ENCODE data around the gene KRTAP5-2. TPM values are rescaled to one million over a fixed set of nuclear protein-coding genes. Genes with fewer than 3 reads are reported as not detected.

KRTAP5-2 gene
- total RNA-seq, 1 experiment from 2014 or later, result not detected

DNA sequence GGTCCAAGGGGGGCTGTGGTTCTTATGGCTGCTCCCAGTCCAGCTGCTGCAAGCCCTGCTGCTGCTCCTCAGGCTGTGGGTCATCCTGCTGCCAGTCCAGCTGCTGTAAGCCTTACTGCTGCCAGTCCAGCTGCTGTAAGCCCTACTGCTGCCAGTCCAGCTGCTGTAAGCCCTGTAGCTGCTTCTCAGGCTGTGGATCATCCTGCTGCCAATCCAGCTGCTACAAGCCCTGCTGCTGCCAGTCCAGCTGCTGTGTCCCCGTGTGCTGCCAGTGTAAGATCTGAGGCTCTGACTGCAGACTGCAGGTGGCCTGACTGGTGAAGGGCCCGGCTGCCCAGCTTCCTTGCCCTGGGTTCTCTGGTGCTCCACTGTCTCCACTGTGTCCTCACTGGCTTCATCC is 32.2 kb upstream of the KRTAP5-2 start:
- intact Hi-C loops (cut with micrococcal nuclease; ENCODE audit: unreplicated experiment), result no loop called here
- H3K4me1 Mint-ChIP-seq (ENCODE audit: low read depth, unreplicated experiment), result no peaks in the 10 kb centered on the region
- CTCF ChIA-PET, result interaction anchor here (0.5 to 1.8 kb wide), 2 partner anchors 11 to 466 kb away, joined by 3 to 4 read pairs; no protein-coding TSS in a partner anchor

DNA sequence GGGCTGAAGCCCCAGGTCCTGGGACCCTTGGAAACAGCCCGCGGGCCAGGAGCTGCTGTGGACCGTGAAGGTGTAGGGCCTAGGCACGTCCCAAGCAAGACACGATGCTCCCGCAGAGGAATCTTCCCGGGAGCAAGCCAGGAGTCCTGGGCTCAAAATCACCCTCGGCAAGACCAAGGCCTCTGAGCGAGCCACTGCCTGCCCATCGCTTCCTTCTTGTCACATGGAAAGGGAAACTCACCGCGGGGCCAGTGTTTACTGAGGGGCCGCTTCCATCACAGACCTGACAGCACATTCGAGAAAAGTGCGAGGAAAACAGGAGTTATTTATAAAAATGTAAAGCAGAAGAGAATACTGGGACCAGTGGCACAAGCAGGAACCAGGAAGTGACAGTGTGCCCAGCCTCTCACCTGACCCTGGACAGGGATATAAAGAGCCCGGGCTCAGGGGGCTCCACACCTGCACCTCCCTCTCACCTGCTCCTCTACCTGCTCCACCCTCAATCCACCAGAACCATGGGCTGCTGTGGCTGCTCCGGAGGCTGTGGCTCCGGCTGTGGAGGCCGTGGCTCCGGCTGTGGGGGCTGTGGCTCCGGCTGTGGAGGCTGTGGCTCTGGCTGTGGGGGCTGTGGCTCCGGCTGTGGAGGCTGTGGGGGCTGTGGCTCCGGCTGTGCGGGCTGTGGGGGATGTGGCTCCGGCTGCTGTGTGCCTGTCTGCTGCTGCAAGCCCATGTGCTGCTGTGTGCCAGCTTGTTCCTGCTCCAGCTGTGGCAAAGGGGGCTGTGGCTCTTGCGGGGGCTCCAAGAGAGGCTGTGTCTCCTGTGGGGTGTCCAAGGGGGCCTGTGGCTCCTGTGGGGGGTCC is 31.5 kb upstream of the KRTAP5-2 start, which contains the start of gene KRTAP5-5:
Gene KRTAP5-5, plus strand, starts transcription at position 450 of the 860 bp plus-strand sequence. Its CDS starts 66 bp downstream, at position 516.
- Mint-ChIP-seq H3K27me3 (ENCODE audit: unreplicated experiment) (peaks cover 82% of the 10 kb centered on the region), H3K9me3 (ENCODE audit: low read depth, unreplicated experiment) (no peaks in the 10 kb centered on the region), H3K36me3 (ENCODE audit: insufficient read depth, unreplicated experiment) (no peaks in the 10 kb centered on the region), H3K27ac (ENCODE audit: unreplicated experiment) (no peak within 1 kb of the TSS), H3K4me1 (ENCODE audit: low read depth, unreplicated experiment) (no peaks in the 10 kb centered on the region), H3K4me3 (ENCODE audit: low read depth, unreplicated experiment) (no peak within 1 kb of the TSS)
- no peak for DNase-seq
- no TSS peak for BruUV-seq (replicated peaks)
- TF ChIP-seq, protein P1, sequence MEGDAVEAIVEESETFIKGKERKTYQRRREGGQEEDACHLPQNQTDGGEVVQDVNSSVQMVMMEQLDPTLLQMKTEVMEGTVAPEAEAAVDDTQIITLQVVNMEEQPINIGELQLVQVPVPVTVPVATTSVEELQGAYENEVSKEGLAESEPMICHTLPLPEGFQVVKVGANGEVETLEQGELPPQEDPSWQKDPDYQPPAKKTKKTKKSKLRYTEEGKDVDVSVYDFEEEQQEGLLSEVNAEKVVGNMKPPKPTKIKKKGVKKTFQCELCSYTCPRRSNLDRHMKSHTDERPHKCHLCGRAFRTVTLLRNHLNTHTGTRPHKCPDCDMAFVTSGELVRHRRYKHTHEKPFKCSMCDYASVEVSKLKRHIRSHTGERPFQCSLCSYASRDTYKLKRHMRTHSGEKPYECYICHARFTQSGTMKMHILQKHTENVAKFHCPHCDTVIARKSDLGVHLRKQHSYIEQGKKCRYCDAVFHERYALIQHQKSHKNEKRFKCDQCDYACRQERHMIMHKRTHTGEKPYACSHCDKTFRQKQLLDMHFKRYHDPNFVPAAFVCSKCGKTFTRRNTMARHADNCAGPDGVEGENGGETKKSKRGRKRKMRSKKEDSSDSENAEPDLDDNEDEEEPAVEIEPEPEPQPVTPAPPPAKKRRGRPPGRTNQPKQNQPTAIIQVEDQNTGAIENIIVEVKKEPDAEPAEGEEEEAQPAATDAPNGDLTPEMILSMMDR (IDR thresholded peaks at IDR 0.05; ENCODE audit: unreplicated experiment), result no peak
- CTCF ChIA-PET, result no interaction called here
- intact Hi-C loops (cut with micrococcal nuclease; ENCODE audit: unreplicated experiment), result no loop called here

More for the DNA sequence above, 32.2 kb upstream of the KRTAP5-2 start:
- H3K4me3 Mint-ChIP-seq (ENCODE audit: low read depth, unreplicated experiment), result no peak overlapping the region
- TF ChIP-seq, protein P1 (IDR thresholded peaks at IDR 0.05; ENCODE audit: unreplicated experiment), result no peak
- no peak overlapping the region for H3K27ac Mint-ChIP-seq (ENCODE audit: unreplicated experiment)
- H3K36me3 Mint-ChIP-seq (ENCODE audit: insufficient read depth, unreplicated experiment), result no peaks in the 10 kb centered on the region
- DNase-seq, result no peak
- no TSS peak for BruUV-seq (replicated peaks)
- peaks cover 82% of the 10 kb centered on the region for H3K27me3 Mint-ChIP-seq (ENCODE audit: unreplicated experiment)
- H3K9me3 Mint-ChIP-seq (ENCODE audit: low read depth, unreplicated experiment), result no peaks in the 10 kb centered on the region

DNA sequence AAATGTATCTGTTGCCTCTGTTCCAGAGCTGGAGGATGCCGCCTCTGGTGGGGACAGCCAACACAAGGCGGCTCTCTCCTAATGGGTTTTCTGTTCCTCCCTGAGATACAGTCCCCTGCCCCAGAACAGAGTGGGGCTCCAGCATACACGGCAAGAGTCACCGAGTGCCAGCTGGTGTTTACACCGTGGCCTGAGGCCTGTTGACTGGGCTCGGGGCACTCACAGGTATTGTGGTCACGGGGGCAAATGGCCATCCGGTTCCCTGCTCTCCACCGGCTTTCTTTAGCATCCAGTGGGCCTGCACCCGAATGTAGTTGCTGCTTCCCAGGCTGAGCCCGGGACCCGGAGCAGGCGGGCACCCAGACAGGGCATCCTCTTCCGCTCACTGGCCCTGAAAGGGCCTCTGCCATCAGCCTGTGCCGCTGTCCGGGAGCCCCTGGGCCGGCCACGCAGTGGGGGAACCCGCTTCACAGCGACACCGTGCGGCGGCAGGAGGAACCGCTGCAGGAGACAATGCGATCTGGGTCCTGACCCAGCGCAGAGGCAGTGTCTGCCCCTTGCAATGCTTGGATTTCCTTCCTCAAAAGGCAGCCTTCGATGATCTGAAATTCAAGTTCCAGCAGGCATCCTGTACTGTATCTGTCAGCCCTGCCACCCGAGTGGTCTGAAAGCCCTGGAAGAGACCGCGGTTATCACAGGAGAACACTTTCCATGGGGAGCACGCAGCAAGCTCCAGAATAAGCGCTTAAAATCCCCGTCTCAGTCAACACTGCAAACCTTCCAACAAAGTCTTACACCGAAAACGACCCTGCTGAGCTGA is 30.6 kb upstream of the KRTAP5-2 start:
- TF ChIP-seq, protein P1 (IDR thresholded peaks at IDR 0.05; ENCODE audit: unreplicated experiment), result peak; percentile 88
- Mint-ChIP-seq H3K4me1 (ENCODE audit: low read depth, unreplicated experiment) (no peaks in the 10 kb centered on the region), H3K27me3 (ENCODE audit: unreplicated experiment) (peaks cover 82% of the 10 kb centered on the region), H3K27ac (ENCODE audit: unreplicated experiment) (no peak overlapping the region), H3K36me3 (ENCODE audit: insufficient read depth, unreplicated experiment) (no peaks in the 10 kb centered on the region), H3K9me3 (ENCODE audit: low read depth, unreplicated experiment) (no peaks in the 10 kb centered on the region), H3K4me3 (ENCODE audit: low read depth, unreplicated experiment) (no peak overlapping the region)
- intact Hi-C loops (cut with micrococcal nuclease; ENCODE audit: unreplicated experiment), result no loop called here
- CTCF ChIA-PET, result interaction anchor here (0.6 kb wide), 1 partner anchor 158 kb away, joined by 4 read pairs; no protein-coding TSS in a partner anchor
- peak; percentile 79 for DNase-seq
- no TSS peak for BruUV-seq (replicated peaks)

DNA sequence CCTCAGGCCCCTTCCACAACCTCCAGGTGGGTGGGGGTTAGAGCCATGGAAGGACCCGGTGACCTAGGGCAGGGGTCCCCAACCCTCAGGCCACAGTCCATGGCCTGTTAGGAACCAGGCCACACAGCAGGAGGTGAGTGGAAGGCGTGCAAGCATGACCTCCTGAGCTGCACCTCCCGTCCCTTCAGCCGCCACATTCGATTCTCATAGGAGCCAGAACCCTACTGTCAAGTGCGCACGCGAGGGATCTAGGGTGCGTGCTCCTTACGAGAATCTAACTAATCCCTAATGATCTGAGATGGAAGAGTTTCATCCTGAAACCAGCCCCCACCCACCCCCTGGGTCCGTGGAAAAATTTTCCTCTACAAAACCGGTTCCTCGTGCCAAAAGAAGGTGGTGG is 27.4 kb upstream of the KRTAP5-2 start:
- DNase-seq, result no peak
- Mint-ChIP-seq H3K27ac (ENCODE audit: unreplicated experiment) (no peak overlapping the region), H3K36me3 (ENCODE audit: insufficient read depth, unreplicated experiment) (no peaks in the 10 kb centered on the region), H3K27me3 (ENCODE audit: unreplicated experiment) (peaks cover 70% of the 10 kb centered on the region), H3K4me3 (ENCODE audit: low read depth, unreplicated experiment) (no peak overlapping the region), H3K9me3 (ENCODE audit: low read depth, unreplicated experiment) (no peaks in the 10 kb centered on the region), H3K4me1 (ENCODE audit: low read depth, unreplicated experiment) (no peaks in the 10 kb centered on the region)
- BruUV-seq (replicated peaks), result no TSS peak
- intact Hi-C loops (cut with micrococcal nuclease; ENCODE audit: unreplicated experiment), result no loop called here
- TF ChIP-seq, protein P1 (IDR thresholded peaks at IDR 0.05; ENCODE audit: unreplicated experiment), result no peak
- CTCF ChIA-PET, result no interaction called here

All from Calu3 (cell line).